Measurements from ENCODE around the gene PTPRN2. TPM values are rescaled to one million over a fixed set of nuclear protein-coding genes. Genes with fewer than 3 reads are reported as not detected.
"Not testable (repeated sequence)": the region's sequence is repeated elsewhere in the genome, so short reads cannot be mapped to it uniquely, and the experiment has no call there.

Gene PTPRN2
- total RNA-seq, 4 donors from 2014 or later = 14.9 to 34.3 (median 21.3) TPM

DNA sequence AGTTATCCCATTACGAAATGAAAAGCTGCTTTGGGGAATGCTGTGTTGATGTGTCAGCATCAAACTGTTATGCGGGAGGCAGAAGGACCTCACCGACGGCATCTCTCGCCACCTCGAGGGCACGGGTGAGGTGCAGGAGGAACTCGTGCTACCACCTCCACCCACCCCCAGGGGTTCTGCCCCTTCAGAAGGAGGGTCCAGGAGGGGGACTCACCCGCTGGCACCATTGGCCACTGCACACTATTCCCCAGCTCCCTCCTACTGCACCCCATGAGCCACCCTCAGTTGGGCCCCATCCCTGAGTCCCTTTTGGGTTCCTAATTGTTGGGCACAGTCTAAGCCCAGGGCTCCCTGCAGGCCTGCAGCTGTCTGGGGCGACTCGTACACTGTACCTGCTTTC lies 236.6 kb downstream of the PTPRN2 start:
- Histone ChIP-seq H3K4me3 (no peak overlapping the region), H3K27ac (no peak overlapping the region), H3K4me1 (no peaks in the 10 kb centered on the region), H3K9me3 (no peaks in the 10 kb centered on the region), H3K36me3 (no peaks in the 10 kb centered on the region), H3K27me3 (no peaks in the 10 kb centered on the region)
- no peak for DNase-seq
- no peak for TF ChIP-seq CTCF (IDR thresholded peaks at IDR 0.05)
- TF ChIP-seq POLR2A (IDR thresholded peaks at IDR 0.05) = no peak

DNA sequence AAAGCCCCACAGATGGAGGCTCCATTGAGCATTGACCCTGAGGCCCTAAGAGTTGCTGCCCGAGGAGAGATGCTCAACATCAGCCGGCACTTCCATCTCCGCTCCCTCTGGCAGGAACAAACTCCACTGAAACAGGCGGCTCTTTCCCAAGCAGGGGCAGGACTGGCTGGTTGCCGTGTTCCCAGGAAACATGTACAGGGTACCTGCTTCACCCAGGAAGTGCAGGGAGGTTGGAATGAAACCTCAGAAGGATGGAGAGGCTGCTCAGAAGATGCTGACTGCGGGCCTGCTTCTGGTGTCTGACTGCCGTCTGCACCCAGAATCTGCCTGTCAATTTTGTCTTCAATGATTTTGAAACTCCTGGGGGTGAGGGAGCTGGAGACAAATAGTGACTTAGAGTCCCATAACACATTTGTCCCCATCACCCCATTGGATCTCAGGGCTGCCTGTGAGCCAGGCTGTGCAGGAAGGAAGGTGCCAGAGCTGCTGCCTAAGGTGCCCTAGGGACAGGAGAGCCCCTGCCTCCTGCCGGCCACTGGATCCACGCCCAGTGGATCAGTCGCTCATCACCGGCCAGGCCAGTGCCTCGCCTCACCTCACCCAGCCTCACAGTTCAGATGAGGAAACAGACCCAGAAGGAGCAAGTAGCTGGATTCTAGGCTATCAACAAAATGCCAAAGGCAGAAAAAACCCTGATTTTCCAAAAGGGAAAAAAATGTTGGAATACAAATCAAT lies 237.3 kb downstream of the PTPRN2 start:
- H3K4me1 ChIP-seq = no peaks in the 10 kb centered on the region
- DNase-seq = no peak
- H3K4me3 ChIP-seq = no peak overlapping the region
- no peaks in the 10 kb centered on the region for H3K9me3 ChIP-seq
- no peak for TF ChIP-seq POLR2A (IDR thresholded peaks at IDR 0.05)
- no peak for TF ChIP-seq CTCF (IDR thresholded peaks at IDR 0.05)
- H3K27me3 ChIP-seq = no peaks in the 10 kb centered on the region
- H3K27ac ChIP-seq = no peak overlapping the region
- no peaks in the 10 kb centered on the region for H3K36me3 ChIP-seq

GRCh38 chr7:158348446-158348845 lies 239.2 kb downstream of the PTPRN2 start:
- no peak for DNase-seq

DNA sequence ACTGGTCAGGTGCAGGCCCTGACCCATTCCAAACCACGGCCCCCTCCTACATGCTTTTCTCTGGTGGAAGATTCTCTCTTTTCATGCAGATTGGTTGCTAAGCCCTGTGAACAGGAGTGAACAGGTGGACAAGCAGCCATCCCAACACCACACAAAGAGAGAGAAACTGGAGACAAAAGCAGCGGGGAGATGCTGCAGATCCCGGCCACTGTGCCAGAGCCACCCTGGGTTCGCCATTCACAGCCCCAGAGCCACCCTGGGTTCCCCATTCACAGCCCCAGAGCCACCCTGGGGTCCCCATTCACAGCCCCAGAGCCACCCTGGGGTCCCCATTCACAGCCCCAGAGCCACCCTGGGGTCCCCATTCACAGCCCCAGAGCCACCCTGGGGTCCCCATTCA lies 239.6 kb downstream of the PTPRN2 start:
- not testable (repeated sequence) for H3K9me3 ChIP-seq, H3K36me3 ChIP-seq, H3K27ac ChIP-seq, H3K4me3 ChIP-seq, H3K4me1 ChIP-seq, DNase-seq, H3K27me3 ChIP-seq

More at GRCh38 chr7:158348446-158348845, 239.2 kb downstream of the PTPRN2 start:
- Histone ChIP-seq H3K4me3 (no peak overlapping the region), H3K36me3 (no peaks in the 10 kb centered on the region), H3K27me3 (no peaks in the 10 kb centered on the region), H3K27ac (no peak overlapping the region), H3K4me1 (no peaks in the 10 kb centered on the region), H3K9me3 (no peaks in the 10 kb centered on the region)
- no peak for TF ChIP-seq CTCF (IDR thresholded peaks at IDR 0.05)
- no peak for TF ChIP-seq POLR2A (IDR thresholded peaks at IDR 0.05)

GRCh38 chr7:158345731-158346130 lies 241.9 kb downstream of the PTPRN2 start:
- TF ChIP-seq CTCF (IDR thresholded peaks at IDR 0.05) = no peak
- no peak for TF ChIP-seq POLR2A (IDR thresholded peaks at IDR 0.05)
- Histone ChIP-seq H3K27me3 (no peaks in the 10 kb centered on the region), H3K27ac (no peak overlapping the region), H3K4me3 (no peak overlapping the region), H3K9me3 (no peaks in the 10 kb centered on the region), H3K36me3 (no peaks in the 10 kb centered on the region), H3K4me1 (no peaks in the 10 kb centered on the region)
- DNase-seq = no peak

- Histone ChIP-seq H3K27ac (no peak overlapping the region), H3K27me3 (no peaks in the 10 kb centered on the region), H3K9me3 (no peaks in the 10 kb centered on the region), H3K4me3 (no peak overlapping the region), H3K36me3 (no peaks in the 10 kb centered on the region), H3K4me1 (no peaks in the 10 kb centered on the region)
- DNase-seq = no peak
- TF ChIP-seq CTCF (IDR thresholded peaks at IDR 0.05) = no peak
- no peak for TF ChIP-seq POLR2A (IDR thresholded peaks at IDR 0.05)
These were observed 242.8 kb downstream of the PTPRN2 start for GRCh38 chr7:158344706-158345300.
